Measurements from ENCODE around the gene TAS2R60.
A peak's percentile ranks its signal among the peaks of the same experiment; 100 is the strongest.
"Not testable (repeated sequence)": the region's sequence is repeated elsewhere in the genome, so short reads cannot be mapped to it uniquely, and the experiment has no call there.

Gene TAS2R60

GRCh38 chr7:143444063-143444782, 970 bp downstream of the TAS2R60 start:
- DNase-seq = no peak

DNA sequence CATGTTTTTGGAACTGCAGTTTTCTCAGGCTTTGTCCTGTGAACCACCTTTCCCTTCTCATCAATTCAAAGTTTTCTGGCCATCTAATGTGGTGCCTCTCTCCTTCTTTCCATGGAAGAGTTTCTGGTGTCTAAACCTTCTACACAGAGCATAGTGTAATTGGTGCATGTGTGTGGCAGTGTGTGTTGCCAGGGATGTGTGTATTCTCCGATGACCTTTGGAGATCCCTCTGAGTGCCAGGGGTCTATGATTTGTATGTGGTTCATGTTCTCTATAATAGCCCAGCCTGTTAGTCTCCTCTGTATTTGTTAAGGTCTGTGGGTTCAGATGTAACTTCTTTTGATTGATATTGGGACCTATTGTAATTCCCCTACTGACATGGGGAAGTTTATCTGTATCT, 1.5 kb downstream of the TAS2R60 start:
- DNase-seq = no peak

DNA sequence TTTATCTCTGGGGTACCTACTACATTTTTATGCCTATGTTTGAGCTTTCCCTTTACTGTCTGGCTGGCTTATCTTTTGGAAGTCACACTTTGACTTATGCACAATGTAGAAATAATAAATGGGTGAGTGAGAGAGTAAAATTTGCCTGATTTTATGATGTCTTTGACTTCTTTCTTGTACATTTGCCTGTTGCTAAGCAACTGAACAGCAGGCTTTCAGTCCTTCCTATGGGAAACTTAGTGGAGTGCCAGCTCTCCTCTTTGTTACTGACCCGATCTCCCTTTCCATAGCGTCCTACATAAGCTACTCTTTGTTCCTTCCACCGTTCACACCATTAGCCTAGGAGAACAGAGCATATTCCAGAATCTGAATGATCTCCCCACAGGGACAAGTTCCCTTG, 4.2 kb downstream of the TAS2R60 start:
- no peak for DNase-seq

DNA sequence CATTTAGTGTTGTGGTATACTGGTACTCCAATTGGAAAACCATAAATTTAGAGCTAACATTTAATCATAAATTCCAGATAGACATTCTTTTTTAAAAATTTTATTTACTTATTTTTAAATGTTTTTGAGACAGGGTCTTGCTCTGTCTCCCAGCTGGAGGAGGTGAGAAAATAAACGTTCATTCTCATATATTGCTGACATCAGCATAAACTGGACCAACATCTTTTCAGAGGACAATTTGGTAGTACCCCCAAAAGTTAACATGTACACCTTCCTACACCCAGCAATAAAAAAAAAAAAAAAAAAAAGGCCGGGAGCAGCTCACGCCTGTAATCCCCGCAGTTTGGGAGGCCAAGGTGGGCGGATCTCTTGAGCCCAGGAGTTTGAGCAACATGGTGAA, 5.2 kb downstream of the TAS2R60 start:
- DNase-seq = no peak

DNA sequence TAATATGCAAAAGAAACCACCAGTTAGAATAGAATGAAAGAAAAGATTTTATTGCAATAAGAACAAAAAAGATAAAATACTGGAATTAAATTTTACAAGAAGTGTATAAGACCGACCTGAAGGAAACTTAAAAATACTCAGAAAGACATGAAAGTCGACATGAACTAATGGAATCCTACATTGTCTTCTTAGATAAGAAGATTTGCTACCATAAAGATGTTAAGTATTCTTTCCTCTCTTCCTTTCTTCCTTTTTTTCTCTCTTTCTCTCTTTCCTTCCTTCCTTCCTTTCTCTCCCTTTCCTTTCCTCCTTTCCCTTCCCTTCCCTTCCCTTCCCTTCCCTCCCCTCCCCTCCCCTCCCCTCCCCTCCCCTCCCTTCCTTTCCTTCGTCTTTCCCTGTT, 6.5 kb downstream of the TAS2R60 start:
- DNase-seq = no peak

GRCh38 chr7:143451122-143451521, 7.9 kb downstream of the TAS2R60 start:
- no peak for DNase-seq

- DNase-seq = no peak
Observed at GRCh38 chr7:143451746-143452145, 8.5 kb downstream of the TAS2R60 start.

DNA sequence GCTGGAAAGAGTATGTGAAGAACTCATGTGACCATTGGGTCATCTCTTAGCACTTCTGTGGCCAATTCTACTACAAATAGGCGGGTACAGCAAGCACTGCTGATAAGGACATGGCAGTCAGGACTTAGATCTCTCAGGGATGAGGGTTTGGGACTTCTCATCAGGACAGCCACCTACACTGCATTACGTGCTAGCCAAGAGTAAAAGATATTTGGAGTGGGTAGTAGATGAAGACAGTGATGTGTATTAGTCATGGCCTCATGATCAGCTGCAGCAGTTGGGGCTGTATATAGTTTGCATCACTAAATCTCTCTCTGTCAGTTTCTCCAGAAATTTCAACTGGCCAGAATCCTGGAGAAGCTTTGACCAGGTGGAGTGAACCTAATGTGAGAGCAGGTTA, 9.2 kb downstream of the TAS2R60 start:
- DNase-seq = no peak

- no peak for DNase-seq
Observed at GRCh38 chr7:143454091-143454680, 10.9 kb downstream of the TAS2R60 start.

- DNase-seq = no peak
Observed at GRCh38 chr7:143455491-143455890, 12.2 kb downstream of the TAS2R60 start.

DNA sequence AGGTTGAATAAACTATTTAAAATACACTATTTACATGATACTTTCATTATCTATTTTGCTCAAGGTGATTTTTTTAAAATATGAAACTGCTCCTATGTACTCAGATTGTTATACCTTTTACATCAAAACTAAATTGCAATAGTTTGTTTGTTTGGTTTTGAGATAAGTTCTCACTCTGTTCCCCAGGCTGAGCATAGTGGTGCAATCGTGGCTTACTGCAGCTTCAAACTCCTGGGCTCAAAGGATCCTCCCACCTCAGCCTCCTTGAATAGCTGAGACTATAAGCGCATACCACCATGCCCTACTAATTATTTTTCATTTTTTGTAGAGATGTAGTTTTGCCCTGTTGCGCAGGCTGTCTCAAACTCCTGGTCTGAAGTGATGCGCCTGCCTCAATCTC, 12.7 kb downstream of the TAS2R60 start:
- DNase-seq = no peak

DNA sequence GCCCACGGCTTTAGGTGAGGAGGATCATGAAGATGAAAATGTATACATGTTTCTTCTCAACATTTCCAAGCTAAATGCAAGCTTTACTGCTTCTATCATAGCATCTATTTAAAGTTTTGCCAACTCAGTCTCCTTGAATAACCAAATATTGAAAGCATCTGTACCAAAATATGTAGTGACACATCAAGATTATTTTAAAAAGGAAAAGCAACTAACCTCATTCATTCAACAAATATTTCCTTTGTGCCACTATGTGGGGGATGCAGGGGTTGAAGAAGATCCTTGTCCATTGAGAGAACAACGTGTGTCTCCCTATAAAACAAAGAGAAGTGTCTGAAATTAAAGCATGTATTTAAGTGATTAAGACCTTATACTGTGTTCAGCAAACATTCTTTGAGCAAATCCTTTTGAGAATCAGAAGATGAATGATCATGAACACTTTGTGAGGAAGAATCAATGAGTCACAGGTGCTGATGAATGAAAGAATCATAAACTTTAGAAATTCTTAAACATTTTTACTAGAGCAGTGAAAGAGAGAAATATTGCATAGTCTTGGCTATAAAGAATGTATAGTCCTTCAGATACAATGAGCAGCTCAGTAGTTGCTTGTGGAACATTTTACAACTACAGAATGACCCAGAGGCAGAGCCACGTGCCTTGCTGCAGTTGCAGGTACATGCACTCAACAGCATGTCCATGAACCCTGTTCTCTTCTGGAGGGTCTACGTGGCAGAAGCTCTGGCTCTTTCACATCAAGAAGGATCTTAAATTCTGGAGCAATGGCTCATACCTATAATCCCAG, 13.9 kb downstream of the TAS2R60 start:
- no peak for DNase-seq

- DNase-seq = no peak
Observed at GRCh38 chr7:143458263-143458662, 15.0 kb downstream of the TAS2R60 start.

DNA sequence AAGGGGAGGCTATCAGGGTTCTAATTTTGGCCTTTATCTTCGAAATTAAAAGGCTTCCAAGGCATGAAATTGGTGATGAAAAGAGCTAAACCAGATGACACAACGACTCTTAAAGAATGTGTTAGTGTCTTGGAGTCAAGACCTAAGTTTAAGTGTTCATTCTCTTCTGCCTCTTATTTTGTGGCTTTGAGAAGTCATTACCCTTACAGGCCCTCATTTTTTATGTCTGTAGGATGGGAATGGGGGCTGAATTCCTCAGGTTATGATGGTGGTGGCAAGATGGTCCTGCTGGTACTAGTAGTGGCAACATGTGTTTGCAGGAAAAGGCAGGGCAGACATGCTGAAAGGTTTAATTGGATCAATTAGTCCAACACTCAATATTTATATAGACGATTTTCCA, 15.4 kb downstream of the TAS2R60 start:
- no peak for DNase-seq

- DNase-seq = no peak
Observed at GRCh38 chr7:143459359-143459758, 16.1 kb downstream of the TAS2R60 start.

GRCh38 chr7:143460271-143460979, 17.2 kb downstream of the TAS2R60 start:
- peak in 1 of 5 experiments; percentile 13 for DNase-seq

GRCh38 chr7:143462045-143462444, 18.8 kb downstream of the TAS2R60 start:
- no peak for DNase-seq

DNA sequence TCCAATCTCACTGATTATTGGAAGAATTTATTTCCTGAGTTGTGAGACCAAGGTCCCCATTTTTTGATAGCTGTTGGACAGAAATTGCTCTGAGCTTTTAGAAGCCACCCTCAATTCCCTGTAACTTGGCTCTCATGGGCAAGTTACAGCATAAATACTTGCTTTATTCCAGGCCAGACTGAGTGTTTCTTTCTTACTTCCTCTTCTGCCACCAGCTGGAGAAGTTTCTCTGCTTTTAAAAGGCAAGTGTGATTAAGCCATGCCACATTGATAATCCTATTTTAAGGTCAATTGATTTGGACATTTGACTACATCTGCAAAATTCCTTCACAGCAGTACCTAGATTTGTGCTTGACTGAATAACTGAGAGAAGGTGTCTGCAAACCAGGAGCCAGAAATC, 20.3 kb downstream of the TAS2R60 start:
- no peak for DNase-seq

DNA sequence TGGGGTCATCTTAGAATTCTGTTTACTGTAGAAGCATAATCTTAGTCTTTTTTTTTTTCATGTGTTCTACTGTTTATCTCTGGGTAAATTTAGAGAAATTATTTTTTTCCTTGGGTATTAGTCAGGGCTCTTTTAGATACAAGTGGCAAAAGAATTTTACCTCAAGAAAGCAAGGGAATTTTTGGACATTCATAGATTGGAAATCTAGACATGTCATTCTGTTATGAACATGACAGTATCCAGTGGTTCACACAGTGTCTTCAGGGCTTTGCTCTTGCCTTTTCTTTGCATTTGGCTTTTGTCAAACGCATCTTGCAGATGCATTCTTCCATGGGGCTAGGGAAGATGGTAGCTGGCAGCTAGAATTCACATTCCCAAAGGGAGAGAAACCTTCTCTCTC, 20.7 kb downstream of the TAS2R60 start:
- no peak for DNase-seq

- DNase-seq = no peak
Observed at GRCh38 chr7:143467724-143468123, 24.5 kb downstream of the TAS2R60 start.

DNA sequence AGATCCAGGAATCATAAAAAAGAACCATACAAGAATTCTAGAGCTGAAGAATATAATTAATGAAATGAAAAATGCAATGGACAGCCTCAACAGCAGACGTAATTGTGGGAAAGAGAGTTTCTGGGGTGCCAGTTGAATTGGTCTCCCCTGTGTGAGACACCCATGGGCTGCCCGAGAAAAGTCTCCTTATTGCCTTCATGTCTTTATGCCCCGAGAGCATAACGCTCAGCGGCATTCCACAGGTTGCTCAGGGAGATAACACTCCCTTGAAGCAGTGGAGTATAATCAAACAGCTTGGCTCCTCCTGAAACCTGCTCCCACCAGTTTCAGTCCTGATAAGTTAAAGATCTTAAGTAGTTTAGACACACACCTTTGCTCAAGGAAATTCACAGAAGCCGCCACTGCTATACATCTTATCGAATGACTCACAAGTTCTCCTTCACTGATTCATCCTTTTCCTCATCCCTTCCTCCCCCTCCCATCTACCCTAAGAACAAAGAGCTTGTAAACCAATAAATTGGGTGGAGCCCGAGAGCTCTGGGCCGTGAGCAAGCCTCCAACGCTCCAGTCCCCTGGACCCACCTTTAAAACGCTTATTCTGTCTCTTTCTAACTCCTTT, 28.9 kb downstream of the TAS2R60 start:
- DNase-seq = not testable (repeated sequence)

GRCh38 chr7:143477501-143478150, 34.4 kb downstream of the TAS2R60 start, which contains the start of gene TAS2R41:
TAS2R41 (plus strand) TSS chr7:143477873; CDS start chr7:143477873, 0 bp downstream.
- no peak for DNase-seq
